ENCODE data around the gene CBX7.

DNA sequence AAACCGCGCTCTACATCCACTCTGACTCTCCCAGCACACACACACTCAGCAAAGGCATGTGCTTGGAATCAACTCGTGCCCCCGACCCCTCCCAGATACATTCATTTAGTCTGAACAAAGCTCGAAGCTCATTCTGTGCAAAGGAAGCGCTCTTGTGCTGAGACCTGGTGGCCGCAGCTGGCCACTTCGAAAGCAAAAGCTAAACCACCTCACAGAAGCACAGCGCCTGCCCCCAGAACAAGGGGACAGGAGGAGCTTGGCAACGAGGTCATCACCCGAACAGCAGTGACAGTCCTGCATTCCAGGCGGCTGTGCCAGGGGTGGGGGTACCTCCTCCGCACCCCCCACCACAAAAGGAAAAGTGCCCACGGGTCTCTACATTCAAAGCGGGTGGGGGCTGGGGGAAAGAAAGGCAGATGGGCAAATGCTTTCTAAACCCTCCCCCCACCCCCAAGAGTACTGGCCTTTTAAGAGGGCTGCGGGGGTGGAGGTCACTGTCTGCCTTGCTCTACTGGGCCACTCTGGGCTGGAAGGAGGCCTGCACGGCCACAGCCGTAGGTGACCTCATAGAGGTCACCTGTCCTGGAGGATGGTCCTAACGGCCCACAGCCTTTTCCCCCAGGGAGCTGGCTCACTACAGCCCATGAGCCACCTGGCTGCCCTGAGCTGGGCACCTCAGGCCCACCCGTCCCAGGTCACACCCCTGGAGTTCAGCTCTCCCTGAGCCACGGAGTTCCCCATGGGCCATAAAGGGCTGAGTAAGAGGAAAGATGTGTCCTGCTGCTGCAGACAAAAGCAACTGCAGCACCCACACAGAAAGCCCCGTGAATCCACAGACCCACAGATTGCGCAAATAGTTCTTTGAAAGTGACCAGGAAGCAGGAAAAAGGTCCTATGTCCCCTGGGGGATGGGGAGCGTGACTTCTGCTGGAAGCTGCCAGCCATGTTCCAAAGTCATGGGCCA lies 21.3 kb downstream of the CBX7 start:
- TF ChIP-seq, protein P1, sequence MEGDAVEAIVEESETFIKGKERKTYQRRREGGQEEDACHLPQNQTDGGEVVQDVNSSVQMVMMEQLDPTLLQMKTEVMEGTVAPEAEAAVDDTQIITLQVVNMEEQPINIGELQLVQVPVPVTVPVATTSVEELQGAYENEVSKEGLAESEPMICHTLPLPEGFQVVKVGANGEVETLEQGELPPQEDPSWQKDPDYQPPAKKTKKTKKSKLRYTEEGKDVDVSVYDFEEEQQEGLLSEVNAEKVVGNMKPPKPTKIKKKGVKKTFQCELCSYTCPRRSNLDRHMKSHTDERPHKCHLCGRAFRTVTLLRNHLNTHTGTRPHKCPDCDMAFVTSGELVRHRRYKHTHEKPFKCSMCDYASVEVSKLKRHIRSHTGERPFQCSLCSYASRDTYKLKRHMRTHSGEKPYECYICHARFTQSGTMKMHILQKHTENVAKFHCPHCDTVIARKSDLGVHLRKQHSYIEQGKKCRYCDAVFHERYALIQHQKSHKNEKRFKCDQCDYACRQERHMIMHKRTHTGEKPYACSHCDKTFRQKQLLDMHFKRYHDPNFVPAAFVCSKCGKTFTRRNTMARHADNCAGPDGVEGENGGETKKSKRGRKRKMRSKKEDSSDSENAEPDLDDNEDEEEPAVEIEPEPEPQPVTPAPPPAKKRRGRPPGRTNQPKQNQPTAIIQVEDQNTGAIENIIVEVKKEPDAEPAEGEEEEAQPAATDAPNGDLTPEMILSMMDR (IDR thresholded peaks at IDR 0.05; ENCODE audit: extremely low read depth in 1 of 2, insufficient read depth in 1 of 2, low read depth in 1 of 2, low read length in 2 of 2), result no peak
- TF ChIP-seq MYC (IDR thresholded peaks at IDR 0.05; ENCODE audit: low read depth, low read length) (no peak), MAX (IDR thresholded peaks at IDR 0.05; ENCODE audit: insufficient read depth, insufficient read length) (no peak), POLR2A (IDR thresholded peaks at IDR 0.05; ENCODE audit: low read depth, low read length) (no peak), EZH2 (IDR thresholded peaks at IDR 0.05; ENCODE audit: borderline replicate concordance, low read depth, low read length, severe bottlenecking) (no peak), POLR2AphosphoS5 (IDR thresholded peaks at IDR 0.05; ENCODE audit: insufficient read depth, low read depth, low read length) (no peak), JUN (IDR thresholded peaks at IDR 0.05; ENCODE audit: borderline replicate concordance, insufficient read depth, insufficient read length, low read depth) (no peak), FOS (IDR thresholded peaks at IDR 0.05; ENCODE audit: borderline replicate concordance, insufficient read depth, low read length) (no peak)

All from endothelial cell of umbilical vein (primary cell).